ENCODE results near the gene SLC35F1.

- no peak for TF ChIP-seq CTCF (IDR thresholded peaks at IDR 0.05)
- no peak for TF ChIP-seq POLR2A (IDR thresholded peaks at IDR 0.05)
- TF ChIP-seq EP300 (IDR thresholded peaks at IDR 0.05) = no peak
Observed at GRCh38 chr6:117906958-117907600, at the start of gene SLC35F1.
